ENCODE data around the gene STIMATE. TPM values are rescaled to one million over a fixed set of nuclear protein-coding genes. Genes with fewer than 3 reads are reported as not detected.

Gene STIMATE
- total RNA-seq, 1 donor from 2014 or later: 12.1 TPM

GRCh38 chr3:52880474-52880873 lies 16.9 kb downstream of the STIMATE start:
- Histone ChIP-seq H3K4me3 (ENCODE audit: insufficient read depth, low read depth, low read length) (no peak overlapping the region), H3K36me3 (ENCODE audit: insufficient read depth, low read length) (no peaks in the 10 kb centered on the region), H3K9ac (ENCODE audit: low read length) (no peak overlapping the region), H3K4me2 (ENCODE audit: low read length) (no peak overlapping the region), H3K4me1 (ENCODE audit: insufficient read depth, low read length) (no peaks in the 10 kb centered on the region), H3K79me2 (ENCODE audit: insufficient read depth, low read length) (peaks cover 6% of the 10 kb centered on the region), H3K27me3 (ENCODE audit: insufficient read depth, low read length) (no peaks in the 10 kb centered on the region), H3K9me3 (ENCODE audit: insufficient read depth, low read depth, low read length) (no peaks in the 10 kb centered on the region), H4K20me1 (ENCODE audit: insufficient read depth, low read length) (peaks cover 21% of the 10 kb centered on the region), H2AFZ (ENCODE audit: low read depth, low read length) (no peak overlapping the region), H3K27ac (ENCODE audit: low read depth, low read length) (no peak overlapping the region)
- H3K27me3 Mint-ChIP-seq (ENCODE audit: low read depth, unreplicated experiment): peaks cover 3% of the 10 kb centered on the region
- no peak for FAIRE-seq
- no peak for TF ChIP-seq EZH2 (IDR thresholded peaks at IDR 0.05; ENCODE audit: insufficient read depth, low read length)
- TF ChIP-seq, protein P1, sequence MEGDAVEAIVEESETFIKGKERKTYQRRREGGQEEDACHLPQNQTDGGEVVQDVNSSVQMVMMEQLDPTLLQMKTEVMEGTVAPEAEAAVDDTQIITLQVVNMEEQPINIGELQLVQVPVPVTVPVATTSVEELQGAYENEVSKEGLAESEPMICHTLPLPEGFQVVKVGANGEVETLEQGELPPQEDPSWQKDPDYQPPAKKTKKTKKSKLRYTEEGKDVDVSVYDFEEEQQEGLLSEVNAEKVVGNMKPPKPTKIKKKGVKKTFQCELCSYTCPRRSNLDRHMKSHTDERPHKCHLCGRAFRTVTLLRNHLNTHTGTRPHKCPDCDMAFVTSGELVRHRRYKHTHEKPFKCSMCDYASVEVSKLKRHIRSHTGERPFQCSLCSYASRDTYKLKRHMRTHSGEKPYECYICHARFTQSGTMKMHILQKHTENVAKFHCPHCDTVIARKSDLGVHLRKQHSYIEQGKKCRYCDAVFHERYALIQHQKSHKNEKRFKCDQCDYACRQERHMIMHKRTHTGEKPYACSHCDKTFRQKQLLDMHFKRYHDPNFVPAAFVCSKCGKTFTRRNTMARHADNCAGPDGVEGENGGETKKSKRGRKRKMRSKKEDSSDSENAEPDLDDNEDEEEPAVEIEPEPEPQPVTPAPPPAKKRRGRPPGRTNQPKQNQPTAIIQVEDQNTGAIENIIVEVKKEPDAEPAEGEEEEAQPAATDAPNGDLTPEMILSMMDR (IDR thresholded peaks at IDR 0.05; ENCODE audit: insufficient read depth, low read depth, low read length): no peak
- H3K4me1 Mint-ChIP-seq (ENCODE audit: low read depth, unreplicated experiment): no peaks in the 10 kb centered on the region
- no peak for DNase-seq (ENCODE audit: low read depth)
- H3K36me3 Mint-ChIP-seq (ENCODE audit: low read depth, unreplicated experiment): peaks cover 16% of the 10 kb centered on the region
- H3K27ac Mint-ChIP-seq (ENCODE audit: unreplicated experiment): no peak overlapping the region
- peaks cover 7% of the 10 kb centered on the region for H3K9me3 Mint-ChIP-seq (ENCODE audit: unreplicated experiment)
- no peak overlapping the region for H3K4me3 Mint-ChIP-seq (ENCODE audit: unreplicated experiment)

DNA sequence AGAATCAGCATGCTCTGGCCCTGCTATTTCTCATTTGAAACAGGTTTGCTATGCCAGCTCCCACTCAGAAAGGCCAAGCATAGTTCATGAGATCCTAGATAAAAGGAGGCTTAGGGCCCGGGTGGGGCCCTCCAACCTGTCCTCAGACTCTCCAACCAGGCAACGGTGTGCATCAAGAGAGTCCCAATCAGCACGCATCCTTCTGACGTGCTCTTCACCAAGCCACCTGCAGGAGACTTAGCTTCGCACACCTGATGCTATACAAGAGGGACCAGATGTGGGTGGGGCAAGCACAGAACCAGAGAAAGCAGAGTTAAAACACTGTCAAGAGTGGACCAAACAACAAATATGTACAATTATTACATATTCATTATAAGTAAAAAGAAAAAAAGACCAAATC lies 17.3 kb downstream of the STIMATE start:
- H2AFZ ChIP-seq (ENCODE audit: low read depth, low read length): no peak overlapping the region
- H3K9ac ChIP-seq (ENCODE audit: low read length): no peak overlapping the region
- no peaks in the 10 kb centered on the region for H3K36me3 ChIP-seq (ENCODE audit: insufficient read depth, low read length)
- no peaks in the 10 kb centered on the region for H3K9me3 ChIP-seq (ENCODE audit: insufficient read depth, low read depth, low read length)
- H3K4me2 ChIP-seq (ENCODE audit: low read length): no peak overlapping the region
- Mint-ChIP-seq H3K27ac (ENCODE audit: unreplicated experiment) (no peak overlapping the region), H3K4me1 (ENCODE audit: low read depth, unreplicated experiment) (peaks cover 3% of the 10 kb centered on the region), H3K27me3 (ENCODE audit: low read depth, unreplicated experiment) (peaks cover 3% of the 10 kb centered on the region), H3K4me3 (ENCODE audit: unreplicated experiment) (no peak overlapping the region), H3K9me3 (ENCODE audit: unreplicated experiment) (peaks cover 4% of the 10 kb centered on the region), H3K36me3 (ENCODE audit: low read depth, unreplicated experiment) (peaks cover 11% of the 10 kb centered on the region)
- H3K4me1 ChIP-seq (ENCODE audit: insufficient read depth, low read length): no peaks in the 10 kb centered on the region
- TF ChIP-seq EZH2 (IDR thresholded peaks at IDR 0.05; ENCODE audit: insufficient read depth, low read length): no peak
- TF ChIP-seq, protein P1 (IDR thresholded peaks at IDR 0.05; ENCODE audit: insufficient read depth, low read depth, low read length): no peak
- FAIRE-seq (no peak), DNase-seq (ENCODE audit: low read depth) (no peak)
- no peaks in the 10 kb centered on the region for H3K27me3 ChIP-seq (ENCODE audit: insufficient read depth, low read length)
- no peak overlapping the region for H3K4me3 ChIP-seq (ENCODE audit: insufficient read depth, low read depth, low read length)
- H3K79me2 ChIP-seq (ENCODE audit: insufficient read depth, low read length): peaks cover 8% of the 10 kb centered on the region
- no peak overlapping the region for H3K27ac ChIP-seq (ENCODE audit: low read depth, low read length)
- peaks cover 25% of the 10 kb centered on the region for H4K20me1 ChIP-seq (ENCODE audit: insufficient read depth, low read length)

GRCh38 chr3:52879581-52879980 lies 17.8 kb downstream of the STIMATE start:
- DNase-seq (ENCODE audit: low read depth) (no peak), FAIRE-seq (no peak)
- H3K36me3 ChIP-seq (ENCODE audit: insufficient read depth, low read length): no peaks in the 10 kb centered on the region
- peaks cover 4% of the 10 kb centered on the region for H3K4me1 Mint-ChIP-seq (ENCODE audit: low read depth, unreplicated experiment)
- peaks cover 27% of the 10 kb centered on the region for H4K20me1 ChIP-seq (ENCODE audit: insufficient read depth, low read length)
- no peak overlapping the region for H2AFZ ChIP-seq (ENCODE audit: low read depth, low read length)
- H3K9me3 ChIP-seq (ENCODE audit: insufficient read depth, low read depth, low read length): no peaks in the 10 kb centered on the region
- no peaks in the 10 kb centered on the region for H3K9me3 Mint-ChIP-seq (ENCODE audit: unreplicated experiment)
- no peak for TF ChIP-seq EZH2 (IDR thresholded peaks at IDR 0.05; ENCODE audit: insufficient read depth, low read length)
- TF ChIP-seq, protein P1 (IDR thresholded peaks at IDR 0.05; ENCODE audit: insufficient read depth, low read depth, low read length): no peak
- H3K79me2 ChIP-seq (ENCODE audit: insufficient read depth, low read length): peaks cover 10% of the 10 kb centered on the region
- H3K27me3 Mint-ChIP-seq (ENCODE audit: low read depth, unreplicated experiment): peaks cover 3% of the 10 kb centered on the region
- H3K4me3 ChIP-seq (ENCODE audit: insufficient read depth, low read depth, low read length): no peak overlapping the region
- no peak overlapping the region for H3K9ac ChIP-seq (ENCODE audit: low read length)
- H3K36me3 Mint-ChIP-seq (ENCODE audit: low read depth, unreplicated experiment): peaks cover 7% of the 10 kb centered on the region
- no peak overlapping the region for H3K27ac Mint-ChIP-seq (ENCODE audit: unreplicated experiment)
- H3K4me2 ChIP-seq (ENCODE audit: low read length): no peak overlapping the region
- no peaks in the 10 kb centered on the region for H3K4me1 ChIP-seq (ENCODE audit: insufficient read depth, low read length)
- no peak overlapping the region for H3K4me3 Mint-ChIP-seq (ENCODE audit: unreplicated experiment)
- no peaks in the 10 kb centered on the region for H3K27me3 ChIP-seq (ENCODE audit: insufficient read depth, low read length)
- H3K27ac ChIP-seq (ENCODE audit: low read depth, low read length): no peak overlapping the region
